NCI-H345 (cell line): ENCODE data around the gene MEI1.
A peak's percentile ranks its signal among the peaks of the same experiment; 100 is the strongest.
"Not testable (repeated sequence)": the region's sequence is repeated elsewhere in the genome, so short reads cannot be mapped to it uniquely, and the experiment has no call there.

Experiments
- DNase-seq: peaks from one replicate; lab custom pipeline; 2025; lab: John Stamatoyannopoulos, UW

The MEI1 gene

DNA sequence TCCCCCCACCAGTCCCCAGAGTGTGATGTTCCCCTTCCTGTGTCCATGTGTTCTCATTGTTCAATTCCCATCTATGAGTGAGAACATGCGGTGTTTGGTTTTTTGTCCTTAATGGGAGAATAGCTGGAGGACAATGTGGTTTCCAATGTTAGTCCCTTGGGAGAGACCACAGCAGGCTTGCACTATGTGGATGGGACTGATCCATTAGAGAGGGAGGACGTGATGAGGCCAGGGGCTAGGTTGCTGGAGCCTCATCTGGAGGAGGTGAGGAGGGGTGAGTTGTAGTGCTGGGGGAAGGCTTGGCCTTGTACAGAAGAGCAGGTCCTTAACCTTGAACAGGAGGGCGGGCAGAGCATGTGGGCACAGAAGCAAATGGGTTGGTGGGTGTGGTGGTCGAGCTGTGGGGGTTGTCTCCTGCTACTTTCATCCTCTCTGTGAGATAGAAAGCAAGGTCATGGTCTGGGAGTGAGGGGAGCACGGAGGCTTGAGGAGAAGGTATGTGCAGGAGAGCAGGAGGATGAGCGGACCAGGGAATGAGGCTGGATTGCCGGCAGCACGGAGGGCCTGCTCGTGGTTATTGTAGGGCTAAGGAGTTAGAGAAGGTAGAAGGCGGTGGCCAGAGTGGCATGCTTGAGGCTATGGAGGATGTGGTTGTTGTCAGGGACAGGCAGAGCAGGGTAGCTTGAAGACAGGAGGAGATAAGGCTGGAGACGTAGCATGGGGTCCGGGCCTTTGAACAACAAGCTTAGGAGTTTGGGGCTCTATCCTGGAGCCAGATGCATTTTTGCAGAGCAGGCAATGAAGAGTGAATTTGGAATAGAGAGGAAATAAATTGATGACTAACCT, 122.4 kb downstream of the MEI1 start:
- no peak for DNase-seq

DNA sequence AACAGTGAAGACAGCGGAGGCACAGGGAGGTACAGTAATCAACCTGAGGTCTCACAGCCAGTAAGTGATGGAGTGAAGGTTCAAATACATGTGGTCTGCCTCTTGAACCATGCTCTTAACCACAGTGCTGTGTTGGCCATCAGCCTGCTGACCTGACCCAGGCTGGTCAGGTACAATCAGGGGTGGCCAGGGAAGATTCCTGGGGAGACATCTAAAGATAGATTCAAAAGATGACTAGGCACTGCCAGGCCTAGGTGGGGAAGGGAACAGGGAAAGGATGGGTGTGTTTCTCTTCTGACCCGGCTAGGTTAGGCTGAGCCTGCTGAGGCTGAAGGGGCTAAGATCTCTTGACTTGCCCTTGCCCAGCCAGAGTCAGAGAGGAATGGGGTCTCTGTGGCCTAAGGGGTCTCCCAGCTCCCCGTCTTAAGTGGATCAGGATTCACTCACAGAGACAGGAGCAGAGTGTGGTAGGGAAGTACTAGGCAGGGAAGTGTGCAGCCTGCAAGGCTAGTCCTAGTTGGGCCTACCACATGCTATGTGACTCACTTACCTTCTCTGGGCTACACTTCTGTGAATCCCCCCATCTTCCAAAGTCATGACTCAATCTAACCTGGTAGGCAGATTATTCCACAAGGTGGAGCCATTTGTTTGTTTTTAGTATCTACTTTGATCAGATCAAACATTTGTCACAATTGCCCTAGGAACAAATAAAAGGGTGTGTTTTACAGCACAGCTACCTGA, 123.2 kb downstream of the MEI1 start:
- peak; percentile 32 for DNase-seq

DNA sequence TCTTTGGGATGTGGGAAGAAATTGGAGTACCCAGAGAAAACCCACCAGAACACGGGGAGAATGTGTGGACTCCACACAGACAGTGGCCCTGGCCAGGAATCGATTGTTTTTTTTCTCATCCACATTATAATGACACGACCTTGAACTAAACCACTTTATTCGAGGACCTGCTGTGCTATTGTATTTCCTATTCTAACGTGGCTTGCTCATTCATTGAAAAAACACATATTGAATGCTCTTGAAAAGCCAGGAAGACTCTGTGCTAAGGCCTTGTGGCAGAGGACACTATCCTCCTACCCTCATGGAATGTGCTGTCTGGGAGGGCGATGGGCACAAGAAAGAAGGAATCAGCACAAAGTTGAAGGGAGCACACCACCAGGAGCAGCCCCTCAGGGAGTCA, 124.5 kb downstream of the MEI1 start:
- peak; percentile 16 for DNase-seq

- no peak for DNase-seq
These were observed 126.1 kb downstream of the MEI1 start for GRCh38 chr22:41825376-41825775.

DNA sequence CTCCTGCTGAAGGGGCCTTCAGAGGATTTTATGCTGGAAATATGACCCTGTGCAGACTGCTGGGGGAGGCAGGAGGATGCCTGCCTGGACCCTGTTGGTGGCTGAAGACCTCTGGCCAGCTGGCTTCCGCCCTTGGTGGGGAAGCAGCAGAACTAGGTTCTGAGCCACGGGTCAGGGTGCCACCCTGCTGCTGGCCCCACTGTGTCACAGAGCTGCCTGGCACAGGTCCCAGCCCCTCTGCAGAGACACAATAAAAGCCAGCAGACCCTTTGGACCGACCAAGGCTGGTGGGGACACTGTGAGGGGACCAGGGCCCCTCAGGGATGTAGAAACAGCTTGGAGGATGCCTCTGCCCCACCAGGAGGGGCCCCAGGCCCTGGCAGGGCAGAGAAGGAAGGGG, 126.7 kb downstream of the MEI1 start:
- DNase-seq = no peak

DNA sequence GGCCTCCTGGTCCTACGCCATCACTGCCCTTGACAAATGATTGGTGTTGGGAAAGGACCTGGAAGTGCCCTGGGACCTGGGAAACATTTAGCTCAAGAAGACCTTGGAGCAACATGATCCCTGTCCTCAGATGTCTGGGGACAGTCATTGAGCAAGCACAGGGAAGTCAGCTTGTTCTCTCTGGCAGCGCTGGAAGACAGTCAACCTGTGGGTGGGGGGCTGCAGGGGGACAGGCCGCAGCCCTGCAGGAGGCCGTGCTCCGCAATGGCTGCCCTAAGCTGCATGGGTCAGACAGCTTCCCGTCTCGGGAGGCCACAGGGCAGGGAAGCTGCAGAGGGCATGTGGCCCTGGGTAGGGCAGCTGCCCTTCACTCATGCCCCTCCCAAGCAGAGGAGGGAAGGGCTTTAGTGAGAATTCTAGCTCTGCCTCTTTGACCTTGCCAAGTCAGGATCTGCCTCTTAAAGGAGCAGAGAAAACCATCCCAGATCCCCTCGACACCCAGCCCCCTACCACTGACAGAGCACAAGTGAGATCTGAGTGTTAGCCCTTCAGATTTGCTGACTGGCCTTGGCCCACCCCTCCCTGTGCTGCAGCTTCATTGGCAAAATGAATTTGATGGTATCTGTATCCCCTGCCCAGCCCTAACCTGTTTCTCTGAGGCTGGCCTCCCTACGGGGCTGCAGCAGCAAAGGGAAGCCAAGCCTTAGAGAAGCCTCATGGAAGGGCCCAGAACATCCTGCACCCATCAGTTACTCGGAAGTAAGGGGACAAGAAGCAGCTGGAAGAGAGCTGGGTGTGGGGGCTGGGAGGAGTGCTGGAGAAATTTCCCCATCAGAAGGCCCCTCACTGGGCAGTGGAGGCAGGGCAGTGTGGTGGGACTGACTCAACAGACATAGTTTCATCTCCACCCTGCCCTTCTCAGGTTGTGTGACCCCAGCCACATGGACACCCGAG, 127.4 kb downstream of the MEI1 start:
- DNase-seq = no peak

DNA sequence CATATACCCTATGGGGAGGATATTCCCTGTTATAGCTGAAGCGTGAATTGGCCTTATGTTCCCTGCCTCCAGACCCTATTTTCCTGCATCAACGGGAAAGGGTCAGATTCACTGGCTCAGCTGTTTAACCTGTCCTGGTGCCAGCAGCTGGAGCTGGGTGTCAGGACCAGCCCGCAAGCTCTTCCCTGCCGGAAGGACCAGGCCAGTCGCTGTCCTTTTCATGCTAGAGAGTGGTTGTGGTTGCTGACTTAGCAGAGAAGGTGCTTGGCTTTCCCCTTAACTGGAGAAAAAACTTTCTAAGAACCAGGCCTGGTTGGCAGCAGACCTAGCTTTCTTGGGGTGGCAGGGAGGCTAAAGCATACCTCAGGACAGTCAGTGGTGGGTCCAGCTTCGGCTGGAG, 128.4 kb downstream of the MEI1 start:
- no peak for DNase-seq

- peak; percentile 41 for DNase-seq
These were observed 129.2 kb downstream of the MEI1 start for GRCh38 chr22:41828516-41828915.

DNA sequence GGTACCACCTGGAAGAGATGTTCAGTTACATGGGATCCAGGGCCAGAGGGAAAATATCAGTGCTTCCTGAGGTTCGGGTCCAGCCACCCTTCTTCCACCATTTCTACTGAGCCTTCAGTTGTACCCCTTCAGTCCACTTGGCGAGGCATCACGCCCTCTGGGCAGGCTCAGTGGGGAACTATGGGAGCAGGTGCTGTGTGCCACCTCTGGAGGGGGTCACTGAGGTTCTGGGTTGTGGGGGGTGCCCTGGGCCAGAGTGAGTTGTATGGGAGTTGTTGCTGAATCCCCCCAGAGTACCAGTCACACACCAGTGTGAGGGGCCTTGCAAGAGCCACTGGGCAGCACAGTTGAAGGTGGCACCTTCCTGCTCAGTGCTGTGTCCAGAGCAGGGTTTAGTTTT, 130.9 kb downstream of the MEI1 start:
- no peak for DNase-seq

- no peak for DNase-seq
These were observed 132.1 kb downstream of the MEI1 start for GRCh38 chr22:41831383-41831782.

- DNase-seq = no peak
These were observed 132.7 kb downstream of the MEI1 start for GRCh38 chr22:41831828-41832552.

DNA sequence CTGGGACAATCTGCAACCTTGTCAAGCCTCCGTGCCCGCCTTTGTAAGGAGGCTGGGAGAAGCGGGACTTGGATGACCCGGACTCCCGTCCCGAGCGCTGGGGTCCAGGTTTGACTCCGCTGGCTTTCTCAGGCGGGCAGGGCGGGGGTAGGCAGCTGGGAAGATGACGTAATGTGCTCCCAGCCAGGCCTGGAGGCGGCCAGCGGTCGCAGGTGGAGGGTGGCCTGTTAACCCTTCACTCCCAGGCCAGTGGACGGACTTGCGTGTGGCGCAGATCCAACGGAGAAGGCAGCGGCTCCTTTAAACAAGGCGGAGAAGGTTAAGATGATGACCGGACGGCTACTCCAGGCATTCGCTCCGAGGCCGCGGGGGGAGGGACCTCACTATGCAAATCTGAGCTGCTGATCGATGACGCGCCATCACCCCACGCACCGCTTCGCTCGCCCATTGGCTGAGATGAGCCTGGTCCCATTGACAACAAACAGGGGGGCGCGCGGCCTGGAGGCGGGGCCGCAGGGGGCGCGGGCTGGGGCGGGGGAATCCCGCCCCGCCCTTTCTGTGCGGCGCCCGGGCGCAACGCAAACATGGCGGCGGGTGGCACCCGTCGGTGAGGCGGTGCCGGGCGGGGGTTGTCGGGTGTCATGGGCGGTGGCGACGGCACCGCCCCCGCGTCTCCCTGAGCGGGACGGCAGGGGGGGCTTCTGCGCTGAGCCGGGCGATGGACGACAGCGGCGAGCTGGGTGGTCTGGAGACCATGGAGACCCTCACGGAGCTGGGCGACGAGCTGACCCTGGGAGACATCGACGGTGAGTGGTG, 133.5 kb downstream of the MEI1 start, which contains the start of gene SREBF2:
SREBF2 (plus strand) TSS at position 553 of the 816 bp plus-strand sequence; CDS start at position 719, 166 bp downstream.
- peak; percentile 97 for DNase-seq

DNA sequence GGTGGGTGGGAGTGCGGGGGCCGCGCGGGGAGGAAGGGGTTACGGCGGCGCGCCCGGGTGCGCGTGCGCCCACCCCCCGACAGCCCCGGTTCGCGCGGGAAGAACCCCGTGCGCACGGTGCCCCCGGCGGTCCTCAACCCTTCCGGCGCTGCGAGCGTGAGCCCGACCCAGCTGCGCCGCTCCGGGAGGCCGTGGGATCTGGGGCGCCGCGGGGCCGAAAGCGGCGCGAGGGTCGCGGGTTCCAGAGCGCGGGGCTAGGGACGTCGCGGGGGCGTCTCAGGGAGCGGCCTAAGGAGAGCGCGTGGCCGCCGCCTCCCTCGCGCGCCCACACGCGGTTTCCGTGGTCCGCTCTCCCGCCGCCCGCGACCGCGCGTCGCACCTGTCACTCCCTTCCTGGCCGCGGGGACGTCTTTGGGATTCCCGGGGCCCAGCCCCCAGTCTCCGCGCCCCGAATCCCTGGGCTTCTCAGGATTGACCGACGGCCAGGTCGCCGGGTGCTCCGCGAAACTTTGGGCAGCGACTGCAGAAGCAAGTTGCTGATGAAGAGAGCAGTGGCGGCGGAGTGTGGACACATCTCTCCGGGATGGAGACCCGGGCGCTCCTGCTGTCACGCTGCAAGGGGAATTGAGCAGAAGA, 134.2 kb downstream of the MEI1 start:
- peak; percentile 40 for DNase-seq

DNA sequence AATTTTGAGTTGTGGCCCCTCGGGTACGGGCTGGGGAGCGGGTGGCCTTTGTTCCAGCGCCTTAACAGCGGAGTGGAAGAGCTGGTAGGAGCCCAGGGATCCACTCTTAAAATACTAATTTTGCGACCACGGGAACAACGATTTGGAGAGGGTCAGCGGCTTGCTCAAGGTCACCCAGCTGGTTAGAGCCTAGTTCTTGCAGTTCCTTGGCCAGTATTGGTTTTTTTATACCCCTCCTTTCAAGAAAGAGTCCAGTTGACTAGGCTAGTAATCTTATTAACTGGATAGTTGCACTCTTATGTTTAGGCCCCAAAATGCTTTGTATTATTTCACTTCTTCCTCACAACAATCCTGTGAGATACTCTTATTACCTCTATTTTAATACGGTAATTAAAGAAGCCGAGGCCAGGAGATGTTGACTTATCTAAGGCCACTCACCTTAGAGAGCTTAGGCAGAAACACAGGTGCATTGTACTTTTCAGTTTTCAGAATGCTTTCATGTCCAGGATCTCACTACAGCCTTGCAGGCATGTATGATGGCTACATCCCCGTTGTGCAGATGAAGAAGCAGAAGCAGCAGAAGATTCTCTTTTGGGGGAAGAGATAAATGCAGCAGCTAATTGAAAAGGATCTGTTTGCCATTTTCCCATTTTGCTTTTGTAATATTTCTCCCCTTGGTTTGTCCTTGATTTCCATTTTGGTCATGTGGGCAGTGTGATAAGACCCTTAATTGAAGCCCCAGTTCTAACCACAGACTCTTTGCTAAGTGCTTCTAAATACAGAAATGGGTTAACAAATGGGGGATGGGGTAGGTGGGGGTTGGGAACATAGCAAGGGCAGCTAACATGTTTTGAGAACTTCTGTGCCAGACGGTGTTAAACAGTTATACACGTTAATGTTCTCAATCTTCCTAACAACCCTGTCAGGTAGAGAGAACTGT, 135.0 kb downstream of the MEI1 start:
- DNase-seq = no peak

DNA sequence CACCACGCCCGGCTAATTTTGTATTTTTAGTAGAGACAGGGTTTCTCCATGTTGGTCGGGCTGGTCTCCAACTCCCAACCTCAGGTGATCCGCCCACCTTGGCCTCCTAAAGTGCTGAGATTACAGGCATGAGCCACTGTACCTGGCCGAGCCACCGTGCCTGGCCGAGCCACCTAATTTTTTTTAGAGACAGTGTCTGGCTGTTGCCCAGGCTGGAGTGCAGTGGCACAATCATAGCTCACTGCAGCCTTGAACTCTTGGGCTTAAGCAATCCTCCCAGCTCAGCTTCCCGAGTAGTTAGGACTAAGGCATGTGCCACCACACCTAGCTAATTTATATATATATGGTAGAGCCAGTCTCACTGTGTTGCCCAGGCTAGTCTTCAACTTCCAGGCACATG, 136.2 kb downstream of the MEI1 start:
- DNase-seq = not testable (repeated sequence)

GRCh38 chr22:41836551-41836950, 137.2 kb downstream of the MEI1 start:
- no peak for DNase-seq

- DNase-seq = no peak
These were observed 139.7 kb downstream of the MEI1 start for GRCh38 chr22:41838842-41839618.

DNA sequence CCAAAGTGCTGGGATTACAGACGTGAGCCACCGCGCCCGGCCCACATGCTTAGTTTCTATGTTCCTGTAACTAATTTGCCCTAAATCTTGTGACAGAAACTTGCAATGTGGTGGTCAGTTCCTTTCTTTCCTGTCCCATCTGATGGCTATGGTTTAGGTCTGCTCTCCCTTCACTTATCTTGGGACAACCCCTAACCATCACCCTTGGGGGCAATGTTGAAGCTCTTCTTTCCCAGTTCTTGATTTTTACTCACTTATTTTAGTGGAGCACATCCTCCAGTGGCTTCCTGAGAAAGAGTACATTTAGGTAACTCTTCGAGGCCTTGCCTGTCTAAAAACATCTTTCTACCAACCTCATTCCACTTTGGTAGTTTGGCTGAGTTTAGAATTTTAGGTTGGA, 140.9 kb downstream of the MEI1 start:
- DNase-seq = no peak
